SU-DHL-6 (cell line): Measurements from ENCODE around the gene WDR48.

Experiments
- EZH2phosphoT487 ChIP-seq: fragments of 200-600 bp; sonication (generic), shearing (Covaris generic); conservative IDR thresholded peaks from 2 replicates; pipeline ENCODE4 v1.6.1; 2018; ENCODE audit warnings: mild to moderate bottlenecking, antibody characterized with exemption, low read length, moderate library complexity, mixed read lengths
- TF ChIP-seq, protein P1 (sequence below): fragments of 200-600 bp; sonication (generic); IDR thresholded peaks from one replicate; pipeline ENCODE4 v1.5.1; 2017; ENCODE audit warnings: antibody characterized with exemption, mild to moderate bottlenecking, low read length, moderate library complexity; ENCODE audit not compliant: insufficient read depth, poor library complexity, severe bottlenecking

- no peak for TF ChIP-seq EZH2phosphoT487
- TF ChIP-seq, protein P1, sequence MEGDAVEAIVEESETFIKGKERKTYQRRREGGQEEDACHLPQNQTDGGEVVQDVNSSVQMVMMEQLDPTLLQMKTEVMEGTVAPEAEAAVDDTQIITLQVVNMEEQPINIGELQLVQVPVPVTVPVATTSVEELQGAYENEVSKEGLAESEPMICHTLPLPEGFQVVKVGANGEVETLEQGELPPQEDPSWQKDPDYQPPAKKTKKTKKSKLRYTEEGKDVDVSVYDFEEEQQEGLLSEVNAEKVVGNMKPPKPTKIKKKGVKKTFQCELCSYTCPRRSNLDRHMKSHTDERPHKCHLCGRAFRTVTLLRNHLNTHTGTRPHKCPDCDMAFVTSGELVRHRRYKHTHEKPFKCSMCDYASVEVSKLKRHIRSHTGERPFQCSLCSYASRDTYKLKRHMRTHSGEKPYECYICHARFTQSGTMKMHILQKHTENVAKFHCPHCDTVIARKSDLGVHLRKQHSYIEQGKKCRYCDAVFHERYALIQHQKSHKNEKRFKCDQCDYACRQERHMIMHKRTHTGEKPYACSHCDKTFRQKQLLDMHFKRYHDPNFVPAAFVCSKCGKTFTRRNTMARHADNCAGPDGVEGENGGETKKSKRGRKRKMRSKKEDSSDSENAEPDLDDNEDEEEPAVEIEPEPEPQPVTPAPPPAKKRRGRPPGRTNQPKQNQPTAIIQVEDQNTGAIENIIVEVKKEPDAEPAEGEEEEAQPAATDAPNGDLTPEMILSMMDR, result no peak
These were observed 73.3 kb downstream of the WDR48 start for GRCh38 chr3:39124876-39125840.
